ENCODE data around the gene ZNF521.

- TF ChIP-seq CTCF (conservative IDR thresholded peaks at IDR 0.05; ENCODE audit: low read length), result no peak
- TF ChIP-seq EZH2phosphoT487 (IDR thresholded peaks at IDR 0.05; ENCODE audit: borderline replicate concordance, low read depth, low read length), result no peak
These were observed 18.4 kb upstream of the ZNF521 start for GRCh38 chr18:25370391-25370790.

Data from OCI-LY7 (cell line).